Islet of Langerhans (tissue), 1 donor: ENCODE results near the gene CLDN11.

Source experiments
- FAIRE-seq: peaks from one replicate; lab custom pipeline; 2011; peaks lifted over from hg19 to GRCh38; lab: Jason Lieb, UNC

CLDN11 gene

DNA sequence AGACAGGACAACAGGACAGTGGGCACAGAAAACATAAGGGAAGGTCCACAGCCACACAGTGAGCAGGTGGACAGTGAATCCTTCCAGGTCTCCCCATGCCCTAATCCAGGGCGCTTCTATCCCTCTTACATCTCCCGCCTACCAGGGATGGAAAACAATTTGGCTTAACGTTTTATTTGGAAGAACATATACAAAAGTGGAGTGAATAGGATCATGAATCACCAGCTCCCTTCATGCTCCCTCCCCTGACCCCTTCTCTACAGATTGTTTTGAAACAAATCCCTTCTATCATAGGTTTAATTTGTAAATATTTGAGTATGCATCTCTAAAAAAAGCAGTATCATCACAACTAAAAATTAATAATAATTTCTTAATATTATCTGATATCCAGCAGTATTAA is 52.5 kb downstream of the CLDN11 start:
- no peak for FAIRE-seq

DNA sequence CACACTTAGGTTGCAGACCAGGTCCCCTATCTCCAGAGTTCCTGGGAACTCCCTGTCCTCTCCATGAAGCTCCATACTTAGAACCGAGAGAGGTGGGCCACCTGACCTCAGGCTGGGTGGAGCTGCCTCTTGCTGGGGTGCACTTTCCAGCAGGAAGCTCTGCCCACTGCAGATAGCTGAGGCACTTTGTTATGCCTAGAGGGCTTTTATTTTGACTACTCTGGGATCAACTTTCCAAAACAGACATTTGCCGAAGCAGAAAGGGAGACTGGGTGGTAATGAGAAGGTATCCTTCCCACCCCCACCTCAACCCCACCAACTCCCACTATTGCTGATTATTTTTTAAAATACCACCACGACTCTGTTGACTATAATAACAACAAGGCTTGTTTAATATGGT is 54.7 kb downstream of the CLDN11 start:
- no peak for FAIRE-seq

DNA sequence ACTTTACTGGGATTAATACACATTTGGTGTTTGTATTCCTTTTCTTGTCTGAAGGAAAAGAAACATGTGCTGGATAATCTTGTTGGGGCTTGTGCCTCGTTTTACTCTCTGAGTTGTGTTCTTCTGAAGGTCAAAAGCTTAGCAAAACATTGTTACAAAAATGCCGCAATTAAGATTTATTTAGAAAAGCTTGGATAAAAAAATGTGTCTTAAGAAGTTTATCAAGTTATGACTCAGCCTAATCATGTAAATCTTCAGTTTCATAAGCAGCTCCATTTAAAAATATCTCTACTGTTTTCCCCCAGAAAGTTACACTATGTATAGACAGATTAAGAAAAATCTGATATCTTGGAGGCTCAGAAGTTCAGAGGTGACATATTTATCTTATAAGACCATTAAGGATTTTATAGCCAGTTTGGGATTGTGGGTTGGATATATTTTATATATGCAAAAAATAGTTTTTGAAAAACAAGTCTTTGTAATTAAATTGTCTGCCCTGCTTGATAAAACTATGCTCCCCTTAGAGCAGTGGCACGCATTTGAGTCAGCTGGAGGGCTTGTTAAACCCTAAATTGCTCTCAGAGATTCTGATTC is 56.5 kb downstream of the CLDN11 start:
- FAIRE-seq, result no peak

DNA sequence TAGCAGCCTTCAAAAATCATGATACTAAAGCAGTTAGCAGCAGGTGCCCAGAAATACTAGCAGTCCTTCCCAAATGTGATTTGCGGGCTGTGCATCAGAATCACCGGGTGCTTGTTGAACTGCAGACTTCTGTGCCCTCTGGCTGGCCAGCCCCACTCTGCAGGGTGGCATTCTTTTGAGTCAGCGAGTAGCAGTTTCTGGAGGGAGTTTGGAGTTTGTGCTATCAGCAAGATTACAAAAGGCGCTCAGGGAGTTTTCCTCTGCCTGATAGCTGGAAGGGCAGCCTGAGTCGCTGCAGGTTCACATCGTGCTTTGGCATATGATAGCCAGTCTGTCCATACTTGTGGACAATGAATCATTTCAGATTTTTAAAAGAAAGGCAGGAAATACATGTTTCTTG is 57.6 kb downstream of the CLDN11 start:
- FAIRE-seq, result no peak

DNA sequence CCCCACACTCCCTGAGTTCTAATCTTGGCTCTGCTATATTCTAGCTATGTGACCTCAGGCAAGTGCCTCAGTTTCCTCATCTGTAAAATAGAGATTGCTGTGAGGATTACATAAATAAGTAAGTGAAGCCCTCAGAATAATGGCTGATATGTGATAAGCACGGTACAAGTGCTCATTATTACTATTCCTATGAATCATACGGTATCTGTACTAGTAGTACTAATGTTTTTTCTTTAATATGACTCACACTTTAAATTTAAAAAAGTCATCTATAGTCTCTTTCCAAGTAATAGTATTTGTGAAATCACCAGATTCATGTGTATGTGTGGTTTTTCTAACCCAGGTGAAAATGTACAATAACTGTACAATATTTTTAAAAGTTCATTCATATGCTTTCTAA is 58.7 kb downstream of the CLDN11 start:
- no peak for FAIRE-seq

DNA sequence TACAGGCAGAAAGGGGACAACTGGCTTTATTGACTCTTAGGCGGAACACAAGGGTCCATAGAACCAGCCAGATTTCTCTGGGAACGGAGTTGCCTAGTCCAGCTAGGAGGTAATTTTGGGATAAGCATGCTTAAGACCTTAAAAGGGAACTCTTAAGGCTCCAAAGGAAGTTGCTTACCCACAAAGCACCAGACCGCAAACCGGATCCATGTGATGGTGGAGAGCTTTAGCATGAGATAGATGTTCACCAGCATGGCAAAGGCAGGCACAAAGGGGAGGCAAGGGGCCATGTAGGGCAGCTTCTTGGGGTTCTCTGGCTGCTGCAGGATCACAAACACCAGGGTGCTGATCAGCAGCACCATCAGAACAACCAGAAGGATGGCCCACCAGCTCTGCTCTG is 61.4 kb downstream of the CLDN11 start:
- FAIRE-seq, result no peak

DNA sequence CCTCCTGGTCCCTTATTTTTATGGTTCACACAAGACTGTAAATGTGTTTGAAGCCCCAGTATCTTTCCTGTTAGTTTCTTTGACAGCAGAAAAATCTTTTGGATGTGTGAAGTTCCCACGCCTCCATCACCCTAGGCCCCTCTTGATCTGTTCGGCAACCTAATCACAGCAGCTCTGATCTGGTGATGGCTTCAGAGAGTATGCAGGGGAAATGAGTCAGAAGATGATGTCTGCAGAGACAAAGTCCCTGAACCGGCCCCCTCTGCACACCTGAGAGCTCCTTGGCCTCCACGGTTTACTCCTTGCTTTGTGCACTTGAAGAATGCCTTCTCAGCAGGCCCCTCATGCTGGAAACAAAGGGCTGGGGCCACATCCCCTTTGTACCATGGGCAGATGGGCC is 63.5 kb downstream of the CLDN11 start:
- FAIRE-seq, result no peak

DNA sequence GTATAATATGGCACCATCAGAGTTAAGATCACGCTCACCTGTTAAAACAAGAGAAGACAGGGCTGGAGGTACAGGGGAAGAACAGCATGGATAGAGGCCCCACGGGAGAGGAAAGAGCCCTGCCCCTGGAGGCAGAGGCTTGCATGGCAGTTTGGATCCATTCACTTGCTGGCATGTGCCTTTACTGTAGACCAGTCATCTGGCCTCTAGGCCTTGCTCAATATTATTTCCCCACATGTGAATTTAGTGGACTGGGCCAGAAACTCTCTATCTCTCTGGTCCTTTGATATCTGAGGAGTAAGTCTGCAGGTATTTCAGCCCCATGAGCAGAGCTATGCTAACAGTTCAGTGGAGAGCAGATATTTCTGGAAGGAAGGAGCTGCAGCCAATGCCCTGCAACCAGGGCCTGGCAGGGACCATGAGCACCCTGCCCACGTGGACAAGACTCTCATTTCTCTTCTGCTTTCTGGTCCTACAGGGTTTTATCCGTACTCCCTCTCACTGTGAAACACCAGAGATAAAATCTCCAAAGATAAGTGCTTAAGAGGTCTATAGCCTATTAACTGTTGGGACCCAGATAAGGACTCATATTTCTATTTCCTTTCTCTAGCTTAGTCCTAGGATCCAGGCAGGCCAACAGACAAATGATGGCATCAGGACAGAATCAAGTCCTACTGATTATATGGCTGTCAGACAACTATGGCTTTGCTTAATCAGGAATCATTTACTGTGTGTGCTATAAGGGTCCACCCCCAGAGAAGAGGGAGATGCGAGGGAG is 65.0 kb downstream of the CLDN11 start:
- FAIRE-seq, result no peak
